Body of pancreas (tissue), 4 donors: Measurements from ENCODE around the gene LRRC23. TPM values are rescaled to one million over a fixed set of nuclear protein-coding genes. Genes with fewer than 3 reads are reported as not detected.
A peak's percentile ranks its signal among the peaks of the same experiment; 100 is the strongest.

Source experiments
- ATAC-seq: fragments of 150-250 bp; one replicate; pipeline ENCODE4 v1.9.1; 2016
- DNase-seq, 4 donors: peaks; one replicate each; pipeline ENCODE4 v3.0.0-alpha.2; 2019
- H3K27ac ChIP-seq, 4 donors: fragments of 200-600 bp; sonication (generic); 1 replicate in 3 of 4; 2 replicates in 1 of 4; pipeline versions ENCODE4 v1.5.1 to v1.6.1; 2016 to 2019; ENCODE audit warnings: mild to moderate bottlenecking in 1 of 4, mixed read lengths in 1 of 4, moderate library complexity in 1 of 4
- H3K27me3 ChIP-seq, 2 donors: fragments of 200-600 bp; sonication (generic); one replicate each; pipeline ENCODE4 v1.6.0; 2016; ENCODE audit warnings: mild to moderate bottlenecking in 1 of 2
- H3K36me3 ChIP-seq, 2 donors: fragments of 200-600 bp; sonication (generic); replicated peaks in 1 of 2; 2 replicates each; pipeline ENCODE4 v1.5.1; 2016; ENCODE audit warnings: low read depth in 2 of 2; ENCODE audit not compliant: insufficient read depth in 1 of 2
- H3K4me1 ChIP-seq: fragments of 200-600 bp; sonication (generic); one replicate; pipeline ENCODE4 v1.6.0; 2016
- H3K4me3 ChIP-seq, 2 donors: fragments of 200-600 bp; sonication (generic); 1 replicate in 1 of 2; 2 replicates in 1 of 2; pipeline ENCODE4 v1.5.1; 2016 to 2019
- H3K9me3 ChIP-seq, 3 donors: fragments of 200-600 bp; sonication (generic); 1 replicate in 2 of 3; 2 replicates in 1 of 3; pipeline ENCODE4 v1.5.1; 2016
- CTCF ChIP-seq, 7 experiments: fragments of 450-650 bp in 4 of 7; fragments of 200-600 bp in 3 of 7; sonication (generic) in 3 of 7; IDR thresholded peaks; one replicate each; pipeline ENCODE4 v1.5.1; 2016 to 2019; ENCODE audit warnings: antibody characterized with exemption in 7 of 7
- POLR2A ChIP-seq, 3 donors: fragments of 450-650 bp; IDR thresholded peaks; one replicate each; pipeline ENCODE4 v1.6.1; 2016; ENCODE audit warnings: antibody characterized with exemption in 3 of 3, mild to moderate bottlenecking in 2 of 3
- WGBS, 2 donors: methylation state at CpG; one replicate each; pipeline ENCODE4 v1.1.5; 2017; 5-methylcytosine and 5-hydroxymethylcytosine counted together
- intact Hi-C: fragments of 100-400 bp; cut with DNase I; formaldehyde crosslinking; loops from one replicate; pipeline ENCODE4 v1.15.1; 2023
- total RNA-seq, 2 donors: library from RNA; depleted of rRNA; stranded (reverse); fragments of >200 nt; gene quantifications; one replicate each; pipeline ENCODE4 v1.1.0, GENCODE V29; 2016

LRRC23 gene
- total RNA-seq, 2 donors from 2014 or later = 7.0 to 21.1 TPM

GRCh38 chr12:6866163-6866919 is 38.3 kb upstream of the LRRC23 start:
- no peak for TF ChIP-seq POLR2A (IDR thresholded peaks at IDR 0.05)
- no peak for TF ChIP-seq CTCF (IDR thresholded peaks at IDR 0.05)
- 72 to 76% methylated on average over 19 of the region's 19 CpGs for WGBS, 2 donors
- Histone ChIP-seq H3K4me3 (no peak overlapping the region), H3K27ac (peak overlapping the region in 3 of 4 donors; percentile 83 to 96 (median 89)), H3K36me3 (peaks cover 0 to 16% of the 10 kb centered on the region in 2 donors), H3K4me1 (peaks cover 32% of the 10 kb centered on the region), H3K9me3 (no peaks in the 10 kb centered on the region), H3K27me3 (no peaks in the 10 kb centered on the region)
- DNase-seq (no peak), ATAC-seq (no peak)
- intact Hi-C loops = no loop called here

GRCh38 chr12:6866920-6867412 is 37.7 kb upstream of the LRRC23 start:
- ATAC-seq (peak; percentile 12), DNase-seq (peak in 1 of 4 donors; percentile 48)
- H3K9me3 ChIP-seq = no peaks in the 10 kb centered on the region
- peaks cover 38% of the 10 kb centered on the region for H3K4me1 ChIP-seq
- intact Hi-C loops = no loop called here
- peak overlapping the region; percentile 80 to 88 for H3K4me3 ChIP-seq
- peaks cover 0 to 10% of the 10 kb centered on the region in 2 donors for H3K36me3 ChIP-seq
- TF ChIP-seq POLR2A (IDR thresholded peaks at IDR 0.05) = no peak
- no peak for TF ChIP-seq CTCF (IDR thresholded peaks at IDR 0.05)
- WGBS, 2 donors = 2 to 4% methylated on average over 4 to 28 of the region's 33 CpGs
- peak overlapping the region; percentile 52 to 96 (median 86) for H3K27ac ChIP-seq
- no peaks in the 10 kb centered on the region for H3K27me3 ChIP-seq

GRCh38 chr12:6867413-6868210 is 37.0 kb upstream of the LRRC23 start, which contains the start of gene TPI1:
TSS of gene TPI1 (plus strand) at chr12:6867531. CDS start at chr12:6867567, 36 bp downstream.
- Histone ChIP-seq H3K4me3 (peak within 1 kb of the TSS; percentile 80 to 88), H3K9me3 (no peaks in the 10 kb centered on the region), H3K27me3 (no peaks in the 10 kb centered on the region), H3K27ac (peak within 1 kb of the TSS; percentile 83 to 96 (median 88)), H3K36me3 (peaks cover 0 to 10% of the 10 kb centered on the region in 2 donors), H3K4me1 (peaks cover 42% of the 10 kb centered on the region)
- WGBS, 2 donors = 0% methylated on average over 7 to 60 of the region's 86 CpGs
- peak; percentile 85 to 91 (median 87) for DNase-seq
- peak; percentile 99 to 100 (median 100) for TF ChIP-seq POLR2A (IDR thresholded peaks at IDR 0.05)
- TF ChIP-seq CTCF (IDR thresholded peaks at IDR 0.05) = peak in 3 of 7 experiments; percentile 8 to 14 (median 10)
- intact Hi-C loops = no loop called here
- ATAC-seq = peak; percentile 88

- no peak for DNase-seq
- 9 to 11% methylated on average over 20 to 22 of the region's 22 CpGs for WGBS, 2 donors
- Histone ChIP-seq H3K9me3 (no peaks in the 10 kb centered on the region), H3K27me3 (no peaks in the 10 kb centered on the region), H3K4me3 (peak overlapping the region; percentile 80 to 88), H3K4me1 (peaks cover 42% of the 10 kb centered on the region), H3K27ac (peak overlapping the region; percentile 83 to 96 (median 88)), H3K36me3 (peaks cover 0 to 8% of the 10 kb centered on the region in 2 donors)
- intact Hi-C loops = no loop called here
- no peak for TF ChIP-seq POLR2A (IDR thresholded peaks at IDR 0.05)
- no peak for TF ChIP-seq CTCF (IDR thresholded peaks at IDR 0.05)
- ATAC-seq = no peak
Measured at GRCh38 chr12:6868211-6869048, 36.2 kb upstream of the LRRC23 start.
